ENCODE data around the gene GTSF1L. TPM values are rescaled to one million over a fixed set of nuclear protein-coding genes. Genes with fewer than 3 reads are reported as not detected.

GTSF1L gene
- total RNA-seq, 1 experiment from 2014 or later = not detected

DNA sequence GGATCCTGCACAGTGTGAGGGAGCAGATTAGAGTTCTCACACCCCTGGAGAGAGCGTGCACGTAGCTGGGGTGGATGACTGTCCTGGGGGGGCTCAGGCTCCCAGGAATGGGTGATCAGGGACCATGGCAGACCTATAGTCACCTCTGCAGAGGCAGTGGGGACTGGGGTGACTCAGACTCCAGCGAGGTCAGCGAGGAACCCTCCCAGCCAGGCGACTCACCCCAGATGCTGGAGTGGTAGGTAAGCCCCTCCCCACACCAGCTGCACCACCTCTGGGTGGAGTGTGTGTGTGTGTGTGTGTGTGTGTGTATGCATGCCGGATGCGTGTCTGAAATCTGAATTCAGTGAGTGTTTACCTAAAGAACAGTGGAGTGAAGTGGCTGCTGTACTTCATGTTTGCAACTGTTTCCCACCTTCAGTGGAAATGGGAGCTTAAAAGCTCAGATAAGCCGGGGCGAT is 17.4 kb upstream of the GTSF1L start:
- Histone ChIP-seq H2AFZ (ENCODE audit: low read length) (no peak overlapping the region), H2BK5ac (ENCODE audit: insufficient read length, low read length) (no peak overlapping the region), H3K4me1 (ENCODE audit: insufficient read depth, low read length) (no peaks in the 10 kb centered on the region), H3K79me2 (ENCODE audit: insufficient read depth, low read length) (no peaks in the 10 kb centered on the region), H2AK5ac (ENCODE audit: insufficient read length, low read length) (no peak overlapping the region), H4K20me1 (ENCODE audit: control insufficient read depth, insufficient read depth, insufficient read length) (no peaks in the 10 kb centered on the region), H3K4me2 (ENCODE audit: insufficient read depth, insufficient read length, low read length) (no peak overlapping the region), H3K56ac (ENCODE audit: insufficient read length, low read depth, low read length) (no peak overlapping the region), H3K4ac (ENCODE audit: low read depth, low read length) (no peak overlapping the region), H3K27ac (ENCODE audit: insufficient read length, low read depth, low read length) (no peak overlapping the region), H2BK15ac (ENCODE audit: low read depth, low read length) (no peak overlapping the region), H2BK120ac (ENCODE audit: low read depth, low read length, poor library complexity, severe bottlenecking) (no peak overlapping the region), H4K91ac (ENCODE audit: insufficient read length, low read depth, low read length) (no peak overlapping the region), H3K23ac (ENCODE audit: insufficient read length, low read depth, low read length) (no peak overlapping the region), H3K27me3 (ENCODE audit: insufficient read depth, low read length) (no peaks in the 10 kb centered on the region), H4K5ac (ENCODE audit: insufficient read length, low read depth, low read length) (no peak overlapping the region), H3K23me2 (ENCODE audit: insufficient read length, low read depth, low read length, poor library complexity, severe bottlenecking) (no peaks in the 10 kb centered on the region), H3K18ac (ENCODE audit: insufficient read length, low read depth, low read length) (no peak overlapping the region), H3K9ac (ENCODE audit: extremely low read depth, insufficient read length, low read length) (no peak overlapping the region), H4K8ac (replicated peaks; ENCODE audit: insufficient read length, low read depth, low read length) (no peak overlapping the region), H2BK20ac (ENCODE audit: low read depth, low read length, poor library complexity, severe bottlenecking) (no peak overlapping the region), H3K14ac (ENCODE audit: insufficient read depth, low read length) (no peak overlapping the region), H3K79me1 (ENCODE audit: insufficient read depth, low read depth, low read length, poor library complexity, severe bottlenecking) (no peaks in the 10 kb centered on the region), H2BK12ac (ENCODE audit: insufficient read length, low read depth, low read length) (no peak overlapping the region), H3K9me3 (ENCODE audit: control insufficient read depth, low read depth, low read length) (no peaks in the 10 kb centered on the region), H3T11ph (ENCODE audit: low read length) (no peak overlapping the region)
- TF ChIP-seq, protein P1, sequence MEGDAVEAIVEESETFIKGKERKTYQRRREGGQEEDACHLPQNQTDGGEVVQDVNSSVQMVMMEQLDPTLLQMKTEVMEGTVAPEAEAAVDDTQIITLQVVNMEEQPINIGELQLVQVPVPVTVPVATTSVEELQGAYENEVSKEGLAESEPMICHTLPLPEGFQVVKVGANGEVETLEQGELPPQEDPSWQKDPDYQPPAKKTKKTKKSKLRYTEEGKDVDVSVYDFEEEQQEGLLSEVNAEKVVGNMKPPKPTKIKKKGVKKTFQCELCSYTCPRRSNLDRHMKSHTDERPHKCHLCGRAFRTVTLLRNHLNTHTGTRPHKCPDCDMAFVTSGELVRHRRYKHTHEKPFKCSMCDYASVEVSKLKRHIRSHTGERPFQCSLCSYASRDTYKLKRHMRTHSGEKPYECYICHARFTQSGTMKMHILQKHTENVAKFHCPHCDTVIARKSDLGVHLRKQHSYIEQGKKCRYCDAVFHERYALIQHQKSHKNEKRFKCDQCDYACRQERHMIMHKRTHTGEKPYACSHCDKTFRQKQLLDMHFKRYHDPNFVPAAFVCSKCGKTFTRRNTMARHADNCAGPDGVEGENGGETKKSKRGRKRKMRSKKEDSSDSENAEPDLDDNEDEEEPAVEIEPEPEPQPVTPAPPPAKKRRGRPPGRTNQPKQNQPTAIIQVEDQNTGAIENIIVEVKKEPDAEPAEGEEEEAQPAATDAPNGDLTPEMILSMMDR (conservative IDR thresholded peaks at IDR 0.05) = no peak
- Mint-ChIP-seq H3K9me3 (no peaks in the 10 kb centered on the region), H3K36me3 (ENCODE audit: insufficient read depth in 1 of 3, low read depth in 3 of 3) (no peaks in the 10 kb centered on the region), H3K4me3 (no peak overlapping the region), H3K27me3 (ENCODE audit: low read depth) (peaks cover 7% of the 10 kb centered on the region), H3K27ac (no peak overlapping the region), H3K4me1 (peaks cover 11 to 27% of the 10 kb centered on the region in 2 experiments)
- no CpG with 5 or more reads among the region's 9 CpGs for WGBS (ENCODE audit: extremely low coverage, insufficient read length, low lambda C conversion rate)
- DNase-seq = no peak
